A549 (cell line): Measurements from ENCODE around the gene PERCC1. TPM values are rescaled to one million over a fixed set of nuclear protein-coding genes. Genes with fewer than 3 reads are reported as not detected.
A peak's percentile ranks its signal among the peaks of the same experiment; 100 is the strongest.

Experiments used
- BCL3 ChIP-seq: fragments of >200 bp; sonication (Bioruptor Twin); formaldehyde crosslinking; IDR thresholded peaks from 3 replicates; pipeline ENCODE4 v1.6.1; 2016
- CBX2 ChIP-seq: fragments of 200-600 bp; sonication (generic); IDR thresholded peaks from 2 replicates; pipeline ENCODE4 v1.6.1; 2016; ENCODE audit warnings: low read depth, mild to moderate bottlenecking, borderline replicate concordance
- CEBPB ChIP-seq, 2 experiments: fragments of >200 bp in 1 of 2; sonication (Bioruptor Twin) in 1 of 2; formaldehyde crosslinking in 1 of 2; IDR thresholded peaks; 2 replicates each; pipeline ENCODE4 v1.6.1; 2012 to 2016
- CHD4 ChIP-seq: fragments of 200-600 bp; sonication (generic); IDR thresholded peaks from 2 replicates; pipeline ENCODE4 v1.6.1; 2016; ENCODE audit warnings: antibody characterized with exemption, mild to moderate bottlenecking, borderline replicate concordance
- CTCF ChIP-seq: fragments of >200 bp; sonication (Bioruptor Twin); formaldehyde crosslinking; IDR thresholded peaks from 3 replicates; pipeline ENCODE4 v1.5.1; 2016
- E2F6 ChIP-seq: IDR thresholded peaks from 2 replicates; pipeline ENCODE4 v1.6.1; 2012; ENCODE audit warnings: low read depth, borderline replicate concordance
- EHMT2 ChIP-seq: fragments of 200-600 bp; sonication (generic); IDR thresholded peaks from 2 replicates; pipeline ENCODE4 v1.6.1; 2016; ENCODE audit warnings: antibody characterized with exemption, low read depth, mild to moderate bottlenecking, moderate library complexity
- ELK1 ChIP-seq: fragments of 150-350 bp; IDR thresholded peaks from 2 replicates; pipeline ENCODE4 v1.6.1; 2014; ENCODE audit warnings: low read depth, mild to moderate bottlenecking, low read length
- FOXS1 ChIP-seq: fragments of 250-450 bp; sonication (Bioruptor Pico); IDR thresholded peaks from 2 replicates; pipeline ENCODE4 v1.5.0; 2020; ENCODE audit warnings: mild to moderate bottlenecking, moderate library complexity
- GATA3 ChIP-seq: IDR thresholded peaks from 2 replicates; pipeline ENCODE4 v1.6.1; 2012; ENCODE audit warnings: borderline replicate concordance
- HDAC2 ChIP-seq: fragments of 200-600 bp; sonication (generic); IDR thresholded peaks from 2 replicates; pipeline ENCODE4 v1.6.1; 2016
- HMGXB4 ChIP-seq: fragments of 250-450 bp; sonication (Bioruptor Pico); IDR thresholded peaks from 2 replicates; pipeline ENCODE4 v1.5.0; 2021; ENCODE audit warnings: mild to moderate bottlenecking, moderate library complexity, borderline replicate concordance
- HOXA7 ChIP-seq: fragments of 250-450 bp; sonication (Bioruptor Pico); IDR thresholded peaks from 2 replicates; pipeline ENCODE4 v1.5.0; 2020; ENCODE audit warnings: mild to moderate bottlenecking, moderate library complexity
- JUNB ChIP-seq: fragments of >200 bp; sonication (Bioruptor Twin); formaldehyde crosslinking; IDR thresholded peaks from 2 replicates; pipeline ENCODE4 v1.6.1; 2016
- KDM1A ChIP-seq: fragments of 200-600 bp; sonication (generic); IDR thresholded peaks from 2 replicates; pipeline ENCODE4 v1.6.1; 2016; ENCODE audit warnings: low read depth, mild to moderate bottlenecking
- KDM5A ChIP-seq: fragments of 200-600 bp; sonication (generic); IDR thresholded peaks from 2 replicates; pipeline ENCODE4 v1.6.1; 2016; ENCODE audit warnings: antibody characterized with exemption, mild to moderate bottlenecking
- MAFK ChIP-seq: fragments of 450-650 bp; IDR thresholded peaks from 2 replicates; pipeline ENCODE4 v1.6.1; 2014; ENCODE audit not compliant: partially characterized antibody
- MAZ ChIP-seq: fragments of 150-350 bp; IDR thresholded peaks from 2 replicates; pipeline ENCODE4 v1.6.1; 2014; ENCODE audit warnings: antibody characterized with exemption, low read depth, low read length, borderline replicate concordance
- NR3C1 ChIP-seq: fragments of >200 bp; sonication (Bioruptor Twin); formaldehyde crosslinking; IDR thresholded peaks from 3 replicates; pipeline ENCODE4 v1.6.1; 2017
- PBX3 ChIP-seq: IDR thresholded peaks from 2 replicates; pipeline ENCODE4 v1.6.1; 2012
- POLR2AphosphoS2 ChIP-seq: conservative IDR thresholded peaks from 2 replicates; pipeline ENCODE4 v1.6.1; 2012; ENCODE audit warnings: low read length, improper control_type of control experiment, inconsistent platforms
- RAD21 ChIP-seq, 2 experiments: fragments of >200 bp in 1 of 2; sonication (Bioruptor Twin) in 1 of 2; formaldehyde crosslinking in 1 of 2; IDR thresholded peaks in 1 of 2; conservative IDR thresholded peaks in 1 of 2; 2 replicates in 1 of 2; 3 replicates in 1 of 2; pipeline ENCODE4 v1.6.1; 2012 to 2018; ENCODE audit warnings: inconsistent platforms in 1 of 2
- RFX5 ChIP-seq: fragments of 450-650 bp; IDR thresholded peaks from 2 replicates; pipeline ENCODE4 v1.7.1; 2014; ENCODE audit warnings: antibody characterized with exemption, mild to moderate bottlenecking, moderate library complexity
- RNF2 ChIP-seq: fragments of 200-600 bp; sonication (generic); IDR thresholded peaks from 2 replicates; pipeline ENCODE4 v1.6.1; 2016; ENCODE audit warnings: low read depth, mild to moderate bottlenecking, antibody characterized with exemption, moderate library complexity, borderline replicate concordance
- SMC3 ChIP-seq: fragments of >200 bp; sonication (Bioruptor Twin); formaldehyde crosslinking; IDR thresholded peaks from 3 replicates; pipeline ENCODE4 v1.6.1; 2018; ENCODE audit warnings: inconsistent platforms
- ZNF302 ChIP-seq: fragments of 250-450 bp; sonication (Bioruptor Pico); IDR thresholded peaks from 2 replicates; pipeline ENCODE4 v1.9.0; 2021; ENCODE audit warnings: inconsistent platforms, mild to moderate bottlenecking, moderate library complexity
- ZSCAN20 ChIP-seq: fragments of 250-450 bp; sonication (Bioruptor Pico); IDR thresholded peaks from 2 replicates; pipeline ENCODE4 v1.8.0; 2022; ENCODE audit warnings: mild to moderate bottlenecking, moderate library complexity
- polyA plus RNA-seq, 4 experiments: library from polyadenylated mRNA; depleted of rRNA in 3 of 4; stranded (reverse); fragments of >200 nt; fragmentation: RNase III in 1 of 4; extraction: RNeasy Plus Mini Kit Qiagen cat#74134 plus additional on column Dnase treatment in 1 of 4; gene quantifications; 2 replicates in 3 of 4; 3 replicates in 1 of 4; pipeline ENCODE4 v1.2.3, GENCODE V29; 2011 to 2017
- TF ChIP-seq, protein P1 (sequence below): fragments of 450-650 bp; IDR thresholded peaks from 2 replicates; pipeline ENCODE4 v1.6.1; 2014; ENCODE audit warnings: antibody characterized with exemption
- TF ChIP-seq, protein P2 (sequence below): fragments of 200-600 bp; sonication (generic); IDR thresholded peaks from 2 replicates; pipeline ENCODE4 v1.6.1; 2016; ENCODE audit warnings: antibody characterized with exemption, mild to moderate bottlenecking, moderate library complexity

Gene PERCC1
- polyA plus RNA-seq, 2 of the 4 experiments (the other 2 are of a cell fraction) = not detected

DNA sequence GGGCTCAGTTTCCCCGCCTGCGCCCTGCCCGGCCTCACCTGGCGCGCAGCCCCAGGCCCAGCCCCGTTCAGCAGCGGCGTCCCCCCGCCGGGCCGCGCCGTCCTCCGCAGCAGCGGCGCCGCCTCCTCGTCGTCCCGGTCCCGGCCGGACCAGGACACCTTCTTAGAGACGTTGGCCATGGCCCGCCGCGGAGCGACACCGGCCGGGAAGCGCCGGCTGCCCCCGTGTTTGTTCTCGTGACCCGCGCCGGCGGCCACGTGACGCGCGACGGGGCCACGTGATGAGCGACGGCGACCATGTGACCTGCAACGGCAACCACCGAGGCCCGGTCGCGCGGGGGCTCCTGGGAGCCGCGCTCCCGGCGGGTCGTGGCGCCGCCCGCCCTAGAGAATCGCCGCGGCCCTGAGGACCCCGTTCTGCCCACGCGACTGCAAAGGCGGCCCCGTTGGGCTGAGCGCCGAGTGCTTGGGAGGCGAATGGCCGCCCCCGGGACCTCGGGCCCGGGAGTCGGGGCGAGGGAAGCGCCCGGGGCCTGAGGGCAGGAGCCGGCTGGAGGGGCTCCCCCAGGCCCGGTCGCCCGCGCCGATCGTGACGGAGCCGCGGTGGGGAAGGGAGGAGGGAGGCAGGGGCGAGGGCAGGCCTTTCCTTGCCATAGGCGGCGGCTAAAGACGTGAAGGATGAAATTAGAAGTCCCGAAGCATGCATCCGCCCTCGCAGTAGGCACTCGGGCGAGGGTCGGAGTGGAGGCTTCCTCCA, 44.1 kb downstream of the PERCC1 start, which contains the start of gene CLCN7 (continued):
- TF ChIP-seq RFX5 (no peak), ZNF302 (no peak), CTCF (no peak), KDM1A (no peak), ELK1 (no peak), HOXA7 (CRISPR knock-in tag) (no peak), GATA3 (no peak), MAZ (no peak), RNF2 (peak; percentile 81; the same call in 1 of the 2 replicates), CEBPB (IDR thresholded peaks at IDR 0.05) (no peak), KDM5A (peak; percentile 68), E2F6 (peak; percentile 77), ZSCAN20 (CRISPR knock-in tag) (no peak), EHMT2 (no peak), PBX3 (peak; percentile 24; the same call in 1 of the 2 replicates), FOXS1 (CRISPR knock-in tag) (peak; percentile 58; the same call in 1 of the 2 replicates), POLR2AphosphoS2 (no peak), HMGXB4 (CRISPR knock-in tag) (no peak), HDAC2 (0 out of 2 replicates have a peak, but pooled peaks have one; percentile 50), JUNB (no peak), MAFK (no peak), BCL3 (peak; percentile 55; the same call in 1 of the 3 replicates), NR3C1 (no peak), CHD4 (no peak), CBX2 (no peak), RAD21 (conservative IDR thresholded peaks at IDR 0.05 in 1 of 2, IDR thresholded peaks at IDR 0.05 in 1 of 2) (no peak), SMC3 (no peak)
- TF ChIP-seq, protein P1, sequence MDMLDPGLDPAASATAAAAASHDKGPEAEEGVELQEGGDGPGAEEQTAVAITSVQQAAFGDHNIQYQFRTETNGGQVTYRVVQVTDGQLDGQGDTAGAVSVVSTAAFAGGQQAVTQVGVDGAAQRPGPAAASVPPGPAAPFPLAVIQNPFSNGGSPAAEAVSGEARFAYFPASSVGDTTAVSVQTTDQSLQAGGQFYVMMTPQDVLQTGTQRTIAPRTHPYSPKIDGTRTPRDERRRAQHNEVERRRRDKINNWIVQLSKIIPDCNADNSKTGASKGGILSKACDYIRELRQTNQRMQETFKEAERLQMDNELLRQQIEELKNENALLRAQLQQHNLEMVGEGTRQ = peak; percentile 99
- TF ChIP-seq, protein P2, sequence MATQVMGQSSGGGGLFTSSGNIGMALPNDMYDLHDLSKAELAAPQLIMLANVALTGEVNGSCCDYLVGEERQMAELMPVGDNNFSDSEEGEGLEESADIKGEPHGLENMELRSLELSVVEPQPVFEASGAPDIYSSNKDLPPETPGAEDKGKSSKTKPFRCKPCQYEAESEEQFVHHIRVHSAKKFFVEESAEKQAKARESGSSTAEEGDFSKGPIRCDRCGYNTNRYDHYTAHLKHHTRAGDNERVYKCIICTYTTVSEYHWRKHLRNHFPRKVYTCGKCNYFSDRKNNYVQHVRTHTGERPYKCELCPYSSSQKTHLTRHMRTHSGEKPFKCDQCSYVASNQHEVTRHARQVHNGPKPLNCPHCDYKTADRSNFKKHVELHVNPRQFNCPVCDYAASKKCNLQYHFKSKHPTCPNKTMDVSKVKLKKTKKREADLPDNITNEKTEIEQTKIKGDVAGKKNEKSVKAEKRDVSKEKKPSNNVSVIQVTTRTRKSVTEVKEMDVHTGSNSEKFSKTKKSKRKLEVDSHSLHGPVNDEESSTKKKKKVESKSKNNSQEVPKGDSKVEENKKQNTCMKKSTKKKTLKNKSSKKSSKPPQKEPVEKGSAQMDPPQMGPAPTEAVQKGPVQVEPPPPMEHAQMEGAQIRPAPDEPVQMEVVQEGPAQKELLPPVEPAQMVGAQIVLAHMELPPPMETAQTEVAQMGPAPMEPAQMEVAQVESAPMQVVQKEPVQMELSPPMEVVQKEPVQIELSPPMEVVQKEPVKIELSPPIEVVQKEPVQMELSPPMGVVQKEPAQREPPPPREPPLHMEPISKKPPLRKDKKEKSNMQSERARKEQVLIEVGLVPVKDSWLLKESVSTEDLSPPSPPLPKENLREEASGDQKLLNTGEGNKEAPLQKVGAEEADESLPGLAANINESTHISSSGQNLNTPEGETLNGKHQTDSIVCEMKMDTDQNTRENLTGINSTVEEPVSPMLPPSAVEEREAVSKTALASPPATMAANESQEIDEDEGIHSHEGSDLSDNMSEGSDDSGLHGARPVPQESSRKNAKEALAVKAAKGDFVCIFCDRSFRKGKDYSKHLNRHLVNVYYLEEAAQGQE = peak; percentile 43
